IPS-18c (cell line): ENCODE data around the gene LHX2.
"Not testable (repeated sequence)": the region's sequence is repeated elsewhere in the genome, so short reads cannot be mapped to it uniquely, and the experiment has no call there.

Experiments used
- H3K4me3 ChIP-seq: 2 replicates; pipeline ENCODE4 v1.7.0; 2013; ENCODE audit warnings: low read depth, mild to moderate bottlenecking, low read length, moderate library complexity; ENCODE audit not compliant: insufficient read depth
- H3K9me3 ChIP-seq: one replicate; pipeline ENCODE4 v1.6.1; 2013; ENCODE audit warnings: mild to moderate bottlenecking, low read length, moderate library complexity; ENCODE audit not compliant: control insufficient read depth, insufficient read depth

Gene LHX2, protein sequence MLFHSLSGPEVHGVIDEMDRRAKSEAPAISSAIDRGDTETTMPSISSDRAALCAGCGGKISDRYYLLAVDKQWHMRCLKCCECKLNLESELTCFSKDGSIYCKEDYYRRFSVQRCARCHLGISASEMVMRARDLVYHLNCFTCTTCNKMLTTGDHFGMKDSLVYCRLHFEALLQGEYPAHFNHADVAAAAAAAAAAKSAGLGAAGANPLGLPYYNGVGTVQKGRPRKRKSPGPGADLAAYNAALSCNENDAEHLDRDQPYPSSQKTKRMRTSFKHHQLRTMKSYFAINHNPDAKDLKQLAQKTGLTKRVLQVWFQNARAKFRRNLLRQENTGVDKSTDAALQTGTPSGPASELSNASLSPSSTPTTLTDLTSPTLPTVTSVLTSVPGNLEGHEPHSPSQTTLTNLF

DNA sequence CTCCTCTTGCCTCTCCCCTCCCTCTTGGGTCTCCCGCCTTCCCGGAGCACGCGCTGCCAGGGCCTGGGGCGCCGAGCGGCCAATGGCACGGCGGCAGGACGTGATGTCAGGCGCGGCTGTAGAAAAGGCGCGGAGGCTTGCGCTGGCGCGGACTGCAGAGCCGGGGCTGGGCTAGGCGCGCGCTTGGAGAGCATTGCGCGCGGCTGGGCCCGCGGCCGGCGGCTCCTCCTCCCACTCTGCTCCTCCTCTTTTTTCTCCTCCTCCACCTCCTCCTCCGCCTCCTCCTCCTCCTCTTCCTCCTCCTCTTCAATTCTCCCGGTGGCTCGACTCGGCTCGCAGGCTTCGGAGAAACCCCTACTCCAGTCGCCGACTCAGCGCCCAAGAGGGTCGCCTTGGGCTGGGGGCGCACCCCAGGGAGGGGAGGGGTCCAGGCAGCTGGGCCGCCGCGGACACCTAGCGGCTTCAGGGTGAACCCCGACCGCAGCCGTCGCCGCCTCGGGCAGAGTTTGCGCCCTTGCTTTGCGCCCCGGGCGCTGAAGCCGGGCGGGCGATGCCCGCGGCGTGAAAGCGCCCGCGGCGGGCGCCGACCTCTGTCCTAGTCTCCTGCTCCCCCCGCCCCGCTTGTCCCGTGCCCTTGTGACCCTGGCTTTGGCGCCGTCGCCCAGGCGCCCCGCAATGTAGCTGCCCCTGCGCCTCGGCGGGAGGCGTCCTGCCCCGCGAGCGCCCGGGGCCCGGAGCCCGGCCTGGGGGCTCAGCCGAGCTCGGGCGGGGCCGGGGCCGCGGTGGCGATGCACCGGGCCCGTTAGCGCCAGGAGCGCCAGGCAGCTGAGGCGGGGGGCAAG, at the start of gene LHX2:
Gene LHX2 (plus strand): TSS at position 309 of the 842 bp plus-strand sequence. CDS start 581 bp downstream, outside the sequence.
- Histone ChIP-seq H3K9me3 (peaks cover 6% of the 10 kb centered on the region), H3K4me3 (peak within 1 kb of the TSS; percentile 38; the same call in 1 of the 2 replicates)

DNA sequence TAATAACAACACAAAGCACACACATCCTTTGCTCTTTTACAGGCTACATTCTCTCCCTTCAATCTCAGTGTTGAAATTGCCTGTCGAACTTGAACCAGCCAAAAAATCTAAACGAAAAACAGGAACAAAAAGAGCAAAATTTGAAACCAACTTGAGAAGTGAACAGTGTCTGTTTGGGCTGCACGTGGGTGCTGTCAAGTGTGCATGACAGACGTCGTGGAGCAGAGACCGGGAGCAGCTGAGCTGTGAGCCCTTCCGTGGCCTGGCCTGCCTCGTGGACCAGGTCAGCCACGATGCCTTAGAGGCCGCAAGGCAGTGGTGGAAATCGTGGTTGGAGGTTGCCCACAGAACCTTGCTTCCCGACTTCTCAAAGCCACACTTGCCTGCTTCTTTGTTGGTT, 46.8 kb upstream of the LHX2 start:
- Histone ChIP-seq H3K9me3 (no peaks in the 10 kb centered on the region), H3K4me3 (no peak overlapping the region)

- no peaks in the 10 kb centered on the region for H3K9me3 ChIP-seq
- H3K4me3 ChIP-seq, result no peak overlapping the region
Observed at GRCh38 chr9:123965801-123966686, 45.5 kb upstream of the LHX2 start.

DNA sequence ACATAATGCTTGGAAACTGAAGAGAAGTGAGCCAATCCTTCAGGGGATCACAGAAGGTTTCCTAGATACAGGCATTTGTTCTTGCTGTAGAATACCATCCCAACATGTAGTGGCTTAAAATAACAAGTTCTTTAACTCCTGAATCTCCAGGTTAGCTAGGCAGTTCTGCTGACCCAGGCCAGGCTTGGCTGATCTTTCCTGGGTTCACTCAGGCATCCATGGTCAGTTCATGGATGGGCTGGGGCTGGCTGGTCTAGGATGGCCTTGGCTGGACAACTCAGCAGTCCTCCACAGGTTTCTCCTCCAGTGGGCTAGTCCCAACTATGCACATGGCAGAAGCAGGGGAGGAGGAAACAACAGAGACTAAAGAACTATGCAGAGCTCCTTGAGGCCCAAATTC, 44.2 kb upstream of the LHX2 start:
- no peaks in the 10 kb centered on the region for H3K9me3 ChIP-seq
- no peak overlapping the region for H3K4me3 ChIP-seq

- no peak overlapping the region for H3K4me3 ChIP-seq
- no peaks in the 10 kb centered on the region for H3K9me3 ChIP-seq
Observed at GRCh38 chr9:123972618-123973017, 39.0 kb upstream of the LHX2 start.

DNA sequence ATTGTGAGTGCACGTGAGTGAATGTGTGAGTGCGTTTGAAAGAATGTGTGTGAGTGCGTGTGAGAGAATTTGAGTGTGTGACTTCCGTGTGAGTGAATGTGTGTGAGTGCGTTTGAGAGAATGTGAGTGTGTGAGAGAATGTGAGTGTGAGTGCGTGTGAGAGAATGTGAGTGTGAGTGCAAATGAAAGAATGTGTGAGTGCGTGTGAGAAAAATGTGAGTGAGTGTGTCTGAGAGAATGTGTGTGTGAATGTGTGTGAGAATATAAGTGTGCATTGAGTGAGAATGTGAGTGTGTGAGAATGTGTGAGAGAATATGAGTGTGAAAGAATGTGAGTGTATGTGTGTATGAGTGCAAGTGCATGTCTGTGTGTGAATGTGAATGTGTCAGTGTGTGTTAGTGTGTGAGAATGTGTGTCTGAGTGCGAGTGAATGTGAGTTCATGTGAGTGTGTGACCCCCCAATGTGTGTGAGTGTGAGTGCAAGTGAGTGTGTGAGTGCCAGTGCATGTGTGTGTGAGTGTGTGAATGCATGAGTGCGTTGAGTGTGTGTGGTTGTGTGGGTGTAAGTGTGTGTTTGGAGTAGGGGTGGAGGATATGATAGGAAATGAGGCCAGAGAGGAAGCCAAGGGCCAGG, 37.9 kb upstream of the LHX2 start:
- no peak overlapping the region for H3K4me3 ChIP-seq
- H3K9me3 ChIP-seq, result no peaks in the 10 kb centered on the region

GRCh38 chr9:123974471-123974870, 37.1 kb upstream of the LHX2 start:
- no peak overlapping the region for H3K4me3 ChIP-seq

GRCh38 chr9:123975871-123976270, 35.7 kb upstream of the LHX2 start:
- Histone ChIP-seq H3K9me3 (no peaks in the 10 kb centered on the region), H3K4me3 (no peak overlapping the region)

More at GRCh38 chr9:123974471-123974870, 37.1 kb upstream of the LHX2 start:
- no peaks in the 10 kb centered on the region for H3K9me3 ChIP-seq

GRCh38 chr9:123976579-123976978, 35.0 kb upstream of the LHX2 start:
- H3K4me3 ChIP-seq, H3K9me3 ChIP-seq: not testable (repeated sequence)

DNA sequence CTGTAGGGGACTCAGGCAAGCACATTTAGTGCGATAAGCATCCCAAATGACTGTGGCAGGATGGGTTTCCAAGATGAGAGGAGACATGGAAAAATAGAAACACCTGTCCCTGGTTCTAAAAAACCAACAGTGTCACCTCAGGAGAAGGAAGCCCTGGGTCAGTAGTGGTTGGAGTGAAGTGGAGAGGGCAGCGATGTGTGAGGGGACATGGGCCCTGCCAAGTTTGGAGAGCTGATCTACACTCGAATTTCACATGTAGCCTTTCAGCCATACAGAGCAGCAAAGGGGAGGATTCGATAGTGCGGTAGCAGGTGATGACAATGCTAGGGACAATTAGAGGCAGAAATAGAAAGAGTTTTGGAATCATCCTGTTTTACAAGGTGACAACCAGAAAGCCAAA, 32.6 kb upstream of the LHX2 start:
- H3K4me3 ChIP-seq, result no peak overlapping the region

DNA sequence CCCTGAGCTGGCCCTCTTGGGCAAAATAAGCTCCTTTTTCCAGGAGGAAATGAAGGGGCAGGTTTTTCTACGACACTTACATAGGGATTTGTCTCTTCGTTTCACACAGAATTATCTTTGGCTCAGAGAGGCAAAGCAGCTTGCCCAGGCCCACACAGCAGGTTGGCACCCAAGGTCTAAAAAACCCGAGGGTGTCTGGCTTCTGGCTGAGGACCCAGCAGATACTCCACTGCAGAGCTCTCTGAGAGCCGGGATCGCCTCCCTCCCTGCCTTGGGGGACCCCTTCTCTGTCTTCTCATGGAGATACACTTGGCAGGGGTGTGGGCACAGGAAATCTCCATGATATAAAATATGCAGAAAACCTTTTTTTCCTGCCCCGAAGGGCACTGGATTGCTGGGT, 29.0 kb upstream of the LHX2 start:
- Histone ChIP-seq H3K4me3 (no peak overlapping the region), H3K9me3 (no peaks in the 10 kb centered on the region)

More for the DNA sequence above, 32.6 kb upstream of the LHX2 start:
- H3K9me3 ChIP-seq, result no peaks in the 10 kb centered on the region

- H3K4me3 ChIP-seq, result no peak overlapping the region
- H3K9me3 ChIP-seq, result no peaks in the 10 kb centered on the region
Observed at GRCh38 chr9:123983047-123983446, 28.5 kb upstream of the LHX2 start.

DNA sequence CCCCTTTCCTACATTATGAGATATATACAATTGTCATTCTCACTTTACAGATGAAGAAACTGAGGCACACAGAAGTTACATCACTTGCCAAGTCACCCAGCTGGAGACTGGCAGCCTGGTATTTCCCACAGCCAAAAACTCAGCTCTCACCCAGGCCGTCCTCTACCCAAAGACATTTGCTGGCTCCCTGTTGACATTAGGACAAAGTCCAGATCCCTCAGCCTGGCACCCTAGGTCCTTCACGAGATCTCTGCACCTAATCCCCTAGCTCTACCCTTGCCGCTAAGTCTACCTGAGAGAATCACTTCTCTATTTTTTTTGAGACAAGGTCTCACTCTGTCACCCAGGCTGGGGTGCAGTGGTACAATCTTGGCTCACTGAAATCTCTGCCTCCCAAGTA, 26.8 kb upstream of the LHX2 start:
- H3K4me3 ChIP-seq, result no peak overlapping the region
- no peaks in the 10 kb centered on the region for H3K9me3 ChIP-seq

GRCh38 chr9:123985869-123986268, 25.7 kb upstream of the LHX2 start:
- Histone ChIP-seq H3K4me3 (no peak overlapping the region), H3K9me3 (no peaks in the 10 kb centered on the region)

DNA sequence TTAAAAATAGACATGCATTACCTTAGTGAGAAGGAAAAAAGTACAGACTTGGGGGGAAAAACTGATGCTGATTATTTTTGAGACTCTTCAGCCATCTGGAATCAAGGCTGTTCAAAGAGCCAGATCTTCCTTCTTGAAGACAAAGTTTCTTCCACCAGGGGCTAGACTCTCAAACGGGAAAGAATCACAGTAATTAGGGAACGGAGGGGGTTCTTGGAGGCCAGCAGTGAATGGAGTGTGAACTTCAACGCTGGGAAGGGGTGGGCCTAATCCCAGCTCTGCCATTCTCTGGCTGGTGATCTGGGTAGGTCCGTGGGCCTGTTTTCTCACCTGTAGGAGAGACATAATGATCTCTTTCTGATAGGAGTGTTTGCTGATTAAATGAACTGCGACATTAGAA, 21.1 kb upstream of the LHX2 start:
- no peak overlapping the region for H3K4me3 ChIP-seq
- H3K9me3 ChIP-seq, result no peaks in the 10 kb centered on the region

DNA sequence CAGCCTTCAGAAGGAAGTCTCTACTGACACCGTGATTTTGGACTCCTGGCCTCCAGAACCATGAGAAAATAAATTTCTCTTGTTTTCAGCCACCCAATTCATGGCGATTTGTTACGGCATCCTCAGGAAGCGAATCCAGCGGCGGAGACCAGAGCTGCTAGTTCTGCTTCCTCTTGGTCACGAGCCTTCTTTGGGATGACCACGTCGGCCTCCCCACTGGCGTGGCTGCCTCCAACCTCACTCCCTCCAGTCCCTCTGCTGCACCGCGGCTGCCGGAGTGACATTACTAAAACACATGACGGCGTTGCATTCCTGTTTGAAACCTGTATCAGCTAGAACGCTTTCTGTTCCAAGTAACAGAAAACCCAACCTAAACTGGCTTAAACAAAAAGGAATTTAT, 18.9 kb upstream of the LHX2 start:
- not testable (repeated sequence) for H3K9me3 ChIP-seq, H3K4me3 ChIP-seq
